ENCODE data around the gene MAP4K3.

Gene MAP4K3

GRCh38 chr2:39264733-39265132 lies 172.4 kb downstream of the MAP4K3 start:
- no peak overlapping the region for H3K4me3 ChIP-seq (ENCODE audit: low read depth, low read length)
- no peak overlapping the region for H3K27ac ChIP-seq (ENCODE audit: extremely low read depth, low read depth, low read length)
- ChIA-PET POLR2A (no interaction called here), CTCF (no interaction called here)
- peaks cover 9 to 11% of the 10 kb centered on the region in 2 experiments; a peak in 2 of 3 replicates for H3K36me3 ChIP-seq (ENCODE audit: control insufficient read depth in 2 of 2, insufficient read depth in 1 of 2, low read length in 2 of 2)
- peaks cover 9% of the 10 kb centered on the region for H3K4me1 ChIP-seq (ENCODE audit: control insufficient read depth, insufficient read depth, low read length)
- H3K9me3 ChIP-seq (ENCODE audit: control insufficient read depth, insufficient read depth, low read depth, low read length): no peaks in the 10 kb centered on the region
- TF ChIP-seq ZNF707 (tag by site-specific recombination; IDR thresholded peaks at IDR 0.05): no peak
- TF ChIP-seq ZBTB11 (tag by site-specific recombination; conservative IDR thresholded peaks at IDR 0.05; ENCODE audit: low read depth): 0 out of 2 replicates have a peak, but pooled peaks have one; percentile 21

- CTCF ChIA-PET: no interaction called here
- Histone ChIP-seq H3K9me3 (ENCODE audit: control insufficient read depth, insufficient read depth, low read depth, low read length) (no peaks in the 10 kb centered on the region), H3K4me1 (ENCODE audit: control insufficient read depth, insufficient read depth, low read length) (peaks cover 3% of the 10 kb centered on the region), H3K27ac (ENCODE audit: extremely low read depth, low read depth, low read length) (no peak overlapping the region), H3K4me3 (ENCODE audit: low read depth, low read length) (no peak overlapping the region), H3K36me3 (ENCODE audit: control insufficient read depth in 2 of 2, insufficient read depth in 1 of 2, low read length in 2 of 2) (peaks cover 18 to 35% of the 10 kb centered on the region in 2 experiments)
- POLR2A ChIA-PET: no interaction called here
- TF ChIP-seq ZNF426 (tag by site-specific recombination; IDR thresholded peaks at IDR 0.05) (no peak), MZF1 (tag by site-specific recombination; IDR thresholded peaks at IDR 0.05; ENCODE audit: borderline replicate concordance) (no peak), ZEB2 (tag by site-specific recombination; IDR thresholded peaks at IDR 0.05) (no peak), ZNF629 (tag by site-specific recombination; IDR thresholded peaks at IDR 0.05) (no peak), ZNF664 (tag by site-specific recombination; IDR thresholded peaks at IDR 0.05) (no peak), KLF10 (tag by site-specific recombination; IDR thresholded peaks at IDR 0.05) (no peak), ZNF48 (tag by site-specific recombination; IDR thresholded peaks at IDR 0.05) (no peak), EGR2 (tag by site-specific recombination; IDR thresholded peaks at IDR 0.05; ENCODE audit: low read depth) (no peak), ZNF10 (tag by site-specific recombination; IDR thresholded peaks at IDR 0.05) (no peak), ZNF366 (tag by site-specific recombination; conservative IDR thresholded peaks at IDR 0.05) (no peak), ZNF391 (tag by site-specific recombination; IDR thresholded peaks at IDR 0.05; ENCODE audit: borderline replicate concordance, low read depth) (no peak), ZNF174 (tag by site-specific recombination; IDR thresholded peaks at IDR 0.05) (no peak), ZNF658 (tag by site-specific recombination; IDR thresholded peaks at IDR 0.05) (no peak), ZNF416 (tag by site-specific recombination; IDR thresholded peaks at IDR 0.05) (no peak), ZBTB1 (tag by site-specific recombination; IDR thresholded peaks at IDR 0.05) (no peak), GLI4 (tag by site-specific recombination; IDR thresholded peaks at IDR 0.05) (no peak)
Observed at GRCh38 chr2:39260087-39260486, 177.0 kb downstream of the MAP4K3 start.

- Histone ChIP-seq H3K4me3 (ENCODE audit: low read depth, low read length) (no peak overlapping the region), H3K27ac (ENCODE audit: extremely low read depth, low read depth, low read length) (no peak overlapping the region), H3K4me1 (ENCODE audit: control insufficient read depth, insufficient read depth, low read length) (no peaks in the 10 kb centered on the region), H3K36me3 (ENCODE audit: control insufficient read depth in 2 of 2, insufficient read depth in 1 of 2, low read length in 2 of 2) (peaks cover 14 to 65% of the 10 kb centered on the region in 2 experiments), H3K9me3 (ENCODE audit: control insufficient read depth, insufficient read depth, low read depth, low read length) (no peaks in the 10 kb centered on the region)
- ChIA-PET CTCF (no interaction called here), POLR2A (no interaction called here)
- TF ChIP-seq ZNF658 (tag by site-specific recombination; IDR thresholded peaks at IDR 0.05) (no peak), ZIC2 (tag by site-specific recombination; IDR thresholded peaks at IDR 0.05) (no peak)
Observed at GRCh38 chr2:39256040-39256439, 181.0 kb downstream of the MAP4K3 start.
